KOPT-K1 (cell line): ENCODE measurements around the gene CYP27B1.

ENCODE experiments used
- H3K27ac ChIP-seq: fragments of 200-600 bp; sonication (generic); 2 replicates; pipeline ENCODE4 v1.5.1; 2016; ENCODE audit warnings: antibody characterized with exemption, mild to moderate bottlenecking, low read depth, low read length; ENCODE audit not compliant: poor library complexity, severe bottlenecking
- H3K36me3 ChIP-seq: fragments of 200-600 bp; sonication (generic); 2 replicates; pipeline ENCODE4 v1.5.1; 2017; ENCODE audit warnings: antibody characterized with exemption, mild to moderate bottlenecking, low read length, moderate library complexity; ENCODE audit not compliant: insufficient read depth
- H3K9me3 ChIP-seq: fragments of 200-600 bp; sonication (generic); 2 replicates; pipeline ENCODE4 v1.5.1; 2017; ENCODE audit warnings: antibody characterized with exemption, low read length, mild to moderate bottlenecking; ENCODE audit not compliant: insufficient read depth, poor library complexity, severe bottlenecking

CYP27B1 gene

GRCh38 chr12:57739914-57740538, 26.9 kb downstream of the CYP27B1 start:
- H3K36me3 ChIP-seq = peaks cover 38% of the 10 kb centered on the region
- no peaks in the 10 kb centered on the region for H3K9me3 ChIP-seq
- H3K27ac ChIP-seq = peak overlapping the region; percentile 80

GRCh38 chr12:57739387-57739786, 27.5 kb downstream of the CYP27B1 start:
- Histone ChIP-seq H3K36me3 (peaks cover 44% of the 10 kb centered on the region), H3K27ac (peak overlapping the region; percentile 80), H3K9me3 (no peaks in the 10 kb centered on the region)

- Histone ChIP-seq H3K36me3 (peaks cover 50% of the 10 kb centered on the region), H3K27ac (peak within 1 kb of the TSS; percentile 80)
Measured at GRCh38 chr12:57738661-57739237, 28.1 kb downstream of the CYP27B1 start, which contains the start of gene AGAP2. TSS of gene AGAP2 (minus strand) at chr12:57738742. CDS start at chr12:57738246, 496 bp downstream.

GRCh38 chr12:57737467-57738460, 29.1 kb downstream of the CYP27B1 start:
- H3K27ac ChIP-seq = no peak overlapping the region
- H3K36me3 ChIP-seq = peaks cover 60% of the 10 kb centered on the region
- H3K9me3 ChIP-seq = no peaks in the 10 kb centered on the region

More at GRCh38 chr12:57738661-57739237, 28.1 kb downstream of the CYP27B1 start, which contains the start of gene AGAP2:
- no peaks in the 10 kb centered on the region for H3K9me3 ChIP-seq

GRCh38 chr12:57736741-57737466, 30.0 kb downstream of the CYP27B1 start:
- Histone ChIP-seq H3K9me3 (no peaks in the 10 kb centered on the region), H3K36me3 (peaks cover 69% of the 10 kb centered on the region), H3K27ac (no peak overlapping the region)

GRCh38 chr12:57735952-57736740, 30.7 kb downstream of the CYP27B1 start:
- Histone ChIP-seq H3K9me3 (no peaks in the 10 kb centered on the region), H3K36me3 (peaks cover 76% of the 10 kb centered on the region), H3K27ac (no peak overlapping the region)

- Histone ChIP-seq H3K27ac (no peak overlapping the region), H3K36me3 (peaks cover 85% of the 10 kb centered on the region), H3K9me3 (no peaks in the 10 kb centered on the region)
Measured at GRCh38 chr12:57735198-57735855, 31.6 kb downstream of the CYP27B1 start.

GRCh38 chr12:57734591-57734990, 32.3 kb downstream of the CYP27B1 start:
- H3K36me3 ChIP-seq = peaks cover 88% of the 10 kb centered on the region
- no peak overlapping the region for H3K27ac ChIP-seq
- H3K9me3 ChIP-seq = no peaks in the 10 kb centered on the region

- Histone ChIP-seq H3K36me3 (peaks cover 87% of the 10 kb centered on the region), H3K27ac (no peak overlapping the region), H3K9me3 (no peaks in the 10 kb centered on the region)
Measured at GRCh38 chr12:57733928-57734327, 33.0 kb downstream of the CYP27B1 start.

- no peak overlapping the region for H3K27ac ChIP-seq
- no peaks in the 10 kb centered on the region for H3K9me3 ChIP-seq
- peaks cover 94% of the 10 kb centered on the region for H3K36me3 ChIP-seq
Measured at GRCh38 chr12:57732726-57733593, 33.9 kb downstream of the CYP27B1 start.

- peaks cover 97% of the 10 kb centered on the region for H3K36me3 ChIP-seq
- no peak overlapping the region for H3K27ac ChIP-seq
- no peaks in the 10 kb centered on the region for H3K9me3 ChIP-seq
Measured at GRCh38 chr12:57732270-57732669, 34.6 kb downstream of the CYP27B1 start.

GRCh38 chr12:57731411-57732080, 35.3 kb downstream of the CYP27B1 start:
- Histone ChIP-seq H3K9me3 (no peaks in the 10 kb centered on the region), H3K27ac (no peak overlapping the region), H3K36me3 (peaks cover 97% of the 10 kb centered on the region)
